ENCODE measurements around the gene HAP1. TPM values are rescaled to one million over a fixed set of nuclear protein-coding genes. Genes with fewer than 3 reads are reported as not detected.

HAP1 gene
- total RNA-seq, 1 donor from 2014 or later: 0.11 TPM

GRCh38 chr17:41728056-41728455, 6.4 kb downstream of the HAP1 start:
- peaks cover 28% of the 10 kb centered on the region for H3K27me3 Mint-ChIP-seq (ENCODE audit: unreplicated experiment)
- no peak for TF ChIP-seq CTCF (IDR thresholded peaks at IDR 0.05)
- H3K27ac Mint-ChIP-seq (ENCODE audit: unreplicated experiment): no peak overlapping the region
- no peaks in the 10 kb centered on the region for H3K9me3 Mint-ChIP-seq (ENCODE audit: unreplicated experiment)
- no peak for DNase-seq (ENCODE audit: extremely low spot score, unreplicated experiment)
- H3K4me3 Mint-ChIP-seq (ENCODE audit: unreplicated experiment): no peak overlapping the region
- H3K36me3 Mint-ChIP-seq (ENCODE audit: unreplicated experiment): no peaks in the 10 kb centered on the region
- H3K4me1 Mint-ChIP-seq (ENCODE audit: unreplicated experiment): no peaks in the 10 kb centered on the region

GRCh38 chr17:41725134-41725533, 9.3 kb downstream of the HAP1 start:
- DNase-seq (ENCODE audit: extremely low spot score, unreplicated experiment): no peak
- no peak overlapping the region for H3K27ac Mint-ChIP-seq (ENCODE audit: unreplicated experiment)
- H3K4me1 Mint-ChIP-seq (ENCODE audit: unreplicated experiment): no peaks in the 10 kb centered on the region
- peaks cover 7% of the 10 kb centered on the region for H3K27me3 Mint-ChIP-seq (ENCODE audit: unreplicated experiment)
- TF ChIP-seq CTCF (IDR thresholded peaks at IDR 0.05): no peak
- H3K4me3 Mint-ChIP-seq (ENCODE audit: unreplicated experiment): no peak overlapping the region
- no peaks in the 10 kb centered on the region for H3K9me3 Mint-ChIP-seq (ENCODE audit: unreplicated experiment)
- no peaks in the 10 kb centered on the region for H3K36me3 Mint-ChIP-seq (ENCODE audit: unreplicated experiment)

- TF ChIP-seq CTCF (IDR thresholded peaks at IDR 0.05): no peak
- Mint-ChIP-seq H3K4me1 (ENCODE audit: unreplicated experiment) (no peaks in the 10 kb centered on the region), H3K27me3 (ENCODE audit: unreplicated experiment) (peaks cover 5% of the 10 kb centered on the region), H3K27ac (ENCODE audit: unreplicated experiment) (no peak overlapping the region), H3K4me3 (ENCODE audit: unreplicated experiment) (no peak overlapping the region), H3K9me3 (ENCODE audit: unreplicated experiment) (no peaks in the 10 kb centered on the region), H3K36me3 (ENCODE audit: unreplicated experiment) (no peaks in the 10 kb centered on the region)
- no peak for DNase-seq (ENCODE audit: extremely low spot score, unreplicated experiment)
These were observed 9.9 kb downstream of the HAP1 start for GRCh38 chr17:41724476-41725050.

- H3K4me1 Mint-ChIP-seq (ENCODE audit: unreplicated experiment): no peaks in the 10 kb centered on the region
- no peak for DNase-seq (ENCODE audit: extremely low spot score, unreplicated experiment)
- no peaks in the 10 kb centered on the region for H3K9me3 Mint-ChIP-seq (ENCODE audit: unreplicated experiment)
- H3K36me3 Mint-ChIP-seq (ENCODE audit: unreplicated experiment): no peaks in the 10 kb centered on the region
- no peak overlapping the region for H3K27ac Mint-ChIP-seq (ENCODE audit: unreplicated experiment)
- H3K27me3 Mint-ChIP-seq (ENCODE audit: unreplicated experiment): peaks cover 8% of the 10 kb centered on the region
- no peak overlapping the region for H3K4me3 Mint-ChIP-seq (ENCODE audit: unreplicated experiment)
- no peak for TF ChIP-seq CTCF (IDR thresholded peaks at IDR 0.05)
These were observed 10.5 kb downstream of the HAP1 start for GRCh38 chr17:41723801-41724475.

GRCh38 chr17:41722231-41722630, 12.2 kb downstream of the HAP1 start:
- no peaks in the 10 kb centered on the region for H3K9me3 Mint-ChIP-seq (ENCODE audit: unreplicated experiment)
- no peak overlapping the region for H3K27ac Mint-ChIP-seq (ENCODE audit: unreplicated experiment)
- H3K4me1 Mint-ChIP-seq (ENCODE audit: unreplicated experiment): no peaks in the 10 kb centered on the region
- H3K36me3 Mint-ChIP-seq (ENCODE audit: unreplicated experiment): no peaks in the 10 kb centered on the region
- H3K27me3 Mint-ChIP-seq (ENCODE audit: unreplicated experiment): peaks cover 21% of the 10 kb centered on the region
- no peak overlapping the region for H3K4me3 Mint-ChIP-seq (ENCODE audit: unreplicated experiment)
- TF ChIP-seq CTCF (IDR thresholded peaks at IDR 0.05): no peak
- DNase-seq (ENCODE audit: extremely low spot score, unreplicated experiment): no peak

All from osteocyte (in vitro differentiated cells).